SK-N-SH treated with all-trans-retinoic acid at 6 μM for 48 hours (cell line): ENCODE results near the gene FAM50A.

ENCODE experiments used
- ATAC-seq: fragments of 200-7000 bp; cut with Tn5 transposase; 3 replicates; pipeline ENCODE4 v1.9.1; 2020; ENCODE audit warnings: mild to moderate bottlenecking, moderate library complexity
- ARNTL ChIP-seq: fragments of 450-650 bp; formaldehyde crosslinking; IDR thresholded peaks from 2 replicates; pipeline ENCODE4 v1.5.0; 2020; ENCODE audit warnings: low read depth, mild to moderate bottlenecking, moderate library complexity, borderline replicate concordance
- BACH2 ChIP-seq: fragments of 250-450 bp; sonication (Bioruptor Pico); IDR thresholded peaks from 2 replicates; pipeline ENCODE4 v1.9.0; 2021; ENCODE audit warnings: mild to moderate bottlenecking, borderline replicate concordance
- CSDC2 ChIP-seq: fragments of 250-450 bp; sonication (Bioruptor Pico); IDR thresholded peaks from 2 replicates; pipeline ENCODE4 v1.5.0; 2020; ENCODE audit warnings: mild to moderate bottlenecking, moderate library complexity
- GLIS3 ChIP-seq: fragments of 250-450 bp; sonication (Bioruptor Pico); IDR thresholded peaks from 2 replicates; pipeline ENCODE4 v1.5.0; 2020; ENCODE audit warnings: mild to moderate bottlenecking, moderate library complexity
- ISL1 ChIP-seq: fragments of 250-450 bp; sonication (Bioruptor Pico); IDR thresholded peaks from 2 replicates; pipeline ENCODE4 v2.1.2; 2022; ENCODE audit warnings: mild to moderate bottlenecking, moderate library complexity
- OSR1 ChIP-seq: fragments of 250-450 bp; sonication (Bioruptor Pico); IDR thresholded peaks from 2 replicates; pipeline ENCODE4 v1.8.0; 2022; ENCODE audit warnings: moderate library complexity, mild to moderate bottlenecking, inconsistent platforms
- PATZ1 ChIP-seq: fragments of 250-450 bp; sonication (Bioruptor Pico); IDR thresholded peaks from 2 replicates; pipeline ENCODE4 v1.8.0; 2020; ENCODE audit warnings: mild to moderate bottlenecking, moderate library complexity, borderline replicate concordance
- PPARA ChIP-seq: fragments of 250-450 bp; sonication (Bioruptor Pico); IDR thresholded peaks from 2 replicates; pipeline ENCODE4 v1.5.0; 2020; ENCODE audit warnings: mild to moderate bottlenecking, borderline replicate concordance
- RARB ChIP-seq: fragments of 250-450 bp; sonication (Bioruptor Pico); IDR thresholded peaks from 2 replicates; pipeline ENCODE4 v1.8.0; 2021; ENCODE audit warnings: mild to moderate bottlenecking, moderate library complexity
- SNAI2 ChIP-seq: fragments of 250-450 bp; sonication (Bioruptor Pico); IDR thresholded peaks from 2 replicates; pipeline ENCODE4 v1.5.0; 2020; ENCODE audit warnings: mild to moderate bottlenecking, moderate library complexity
- TCF4 ChIP-seq: fragments of 250-450 bp; sonication (Bioruptor Pico); IDR thresholded peaks from 2 replicates; pipeline ENCODE4 v1.8.0; 2021; ENCODE audit warnings: mild to moderate bottlenecking, moderate library complexity, borderline replicate concordance
- TOX ChIP-seq: fragments of 250-450 bp; sonication (Bioruptor Pico); IDR thresholded peaks from 2 replicates; pipeline ENCODE4 v1.8.0; 2021; ENCODE audit warnings: mild to moderate bottlenecking, moderate library complexity, borderline replicate concordance
- TSHZ2 ChIP-seq: fragments of 250-450 bp; sonication (Bioruptor Pico); IDR thresholded peaks from 2 replicates; pipeline ENCODE4 v1.5.0; 2020; ENCODE audit warnings: mild to moderate bottlenecking, moderate library complexity
- ZC3H10 ChIP-seq: fragments of 250-450 bp; sonication (Bioruptor Pico); IDR thresholded peaks from 2 replicates; pipeline ENCODE4 v1.5.1; 2021; ENCODE audit warnings: mild to moderate bottlenecking, moderate library complexity
- ZFP3 ChIP-seq: fragments of 250-450 bp; sonication (Bioruptor Pico); IDR thresholded peaks from 2 replicates; pipeline ENCODE4 v1.5.0; 2020; ENCODE audit warnings: mild to moderate bottlenecking, moderate library complexity
- ZFP30 ChIP-seq: fragments of 450-650 bp; formaldehyde crosslinking; IDR thresholded peaks from 2 replicates; pipeline ENCODE4 v1.5.0; 2022; ENCODE audit warnings: mild to moderate bottlenecking, moderate library complexity
- ZNF70 ChIP-seq: fragments of 450-650 bp; formaldehyde crosslinking; IDR thresholded peaks from 2 replicates; pipeline ENCODE4 v1.5.0; 2020; ENCODE audit warnings: mild to moderate bottlenecking, moderate library complexity
- ZNF8 ChIP-seq: fragments of 450-650 bp; formaldehyde crosslinking; IDR thresholded peaks from 2 replicates; pipeline ENCODE4 v1.5.0; 2020; ENCODE audit warnings: mild to moderate bottlenecking, moderate library complexity
- TF ChIP-seq, protein P1 (sequence below): fragments of 250-450 bp; sonication (Bioruptor Pico); IDR thresholded peaks from 2 replicates; pipeline ENCODE4 v1.8.0; 2021; ENCODE audit warnings: low read depth, mild to moderate bottlenecking, moderate library complexity, borderline replicate concordance
- TF ChIP-seq, protein P2 (sequence below): fragments of 250-450 bp; sonication (Bioruptor Pico); IDR thresholded peaks from 2 replicates; pipeline ENCODE4 v1.5.1; 2021; ENCODE audit warnings: mild to moderate bottlenecking, moderate library complexity
- TF ChIP-seq, protein P3 (sequence below): fragments of 250-450 bp; sonication (Bioruptor Pico); IDR thresholded peaks from 2 replicates; pipeline ENCODE4 v1.5.1; 2020; ENCODE audit warnings: low read depth, mild to moderate bottlenecking, moderate library complexity

Gene FAM50A

GRCh38 chrX:154402622-154403127 is 41.3 kb upstream of the FAM50A start:
- TF ChIP-seq ISL1 (CRISPR knock-in tag) (no peak), ZFP30 (CRISPR knock-in tag) (no peak), TSHZ2 (CRISPR knock-in tag) (no peak), ZNF8 (CRISPR knock-in tag) (no peak), GLIS3 (no peak), ZNF70 (no peak), RARB (CRISPR knock-in tag) (no peak), PATZ1 (CRISPR knock-in tag) (no peak), OSR1 (CRISPR knock-in tag) (no peak), SNAI2 (CRISPR knock-in tag) (no peak), ZFP3 (CRISPR knock-in tag) (no peak), ZC3H10 (CRISPR knock-in tag) (no peak), CSDC2 (CRISPR knock-in tag) (no peak)
- TF ChIP-seq, protein P1, sequence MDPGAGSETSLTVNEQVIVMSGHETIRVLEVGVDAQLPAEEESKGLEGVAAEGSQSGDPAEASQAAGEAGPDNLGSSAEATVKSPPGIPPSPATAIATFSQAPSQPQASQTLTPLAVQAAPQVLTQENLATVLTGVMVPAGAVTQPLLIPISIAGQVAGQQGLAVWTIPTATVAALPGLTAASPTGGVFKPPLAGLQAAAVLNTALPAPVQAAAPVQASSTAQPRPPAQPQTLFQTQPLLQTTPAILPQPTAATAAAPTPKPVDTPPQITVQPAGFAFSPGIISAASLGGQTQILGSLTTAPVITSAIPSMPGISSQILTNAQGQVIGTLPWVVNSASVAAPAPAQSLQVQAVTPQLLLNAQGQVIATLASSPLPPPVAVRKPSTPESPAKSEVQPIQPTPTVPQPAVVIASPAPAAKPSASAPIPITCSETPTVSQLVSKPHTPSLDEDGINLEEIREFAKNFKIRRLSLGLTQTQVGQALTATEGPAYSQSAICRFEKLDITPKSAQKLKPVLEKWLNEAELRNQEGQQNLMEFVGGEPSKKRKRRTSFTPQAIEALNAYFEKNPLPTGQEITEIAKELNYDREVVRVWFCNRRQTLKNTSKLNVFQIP (CRISPR knock-in tag), result no peak
- TF ChIP-seq, protein P2, sequence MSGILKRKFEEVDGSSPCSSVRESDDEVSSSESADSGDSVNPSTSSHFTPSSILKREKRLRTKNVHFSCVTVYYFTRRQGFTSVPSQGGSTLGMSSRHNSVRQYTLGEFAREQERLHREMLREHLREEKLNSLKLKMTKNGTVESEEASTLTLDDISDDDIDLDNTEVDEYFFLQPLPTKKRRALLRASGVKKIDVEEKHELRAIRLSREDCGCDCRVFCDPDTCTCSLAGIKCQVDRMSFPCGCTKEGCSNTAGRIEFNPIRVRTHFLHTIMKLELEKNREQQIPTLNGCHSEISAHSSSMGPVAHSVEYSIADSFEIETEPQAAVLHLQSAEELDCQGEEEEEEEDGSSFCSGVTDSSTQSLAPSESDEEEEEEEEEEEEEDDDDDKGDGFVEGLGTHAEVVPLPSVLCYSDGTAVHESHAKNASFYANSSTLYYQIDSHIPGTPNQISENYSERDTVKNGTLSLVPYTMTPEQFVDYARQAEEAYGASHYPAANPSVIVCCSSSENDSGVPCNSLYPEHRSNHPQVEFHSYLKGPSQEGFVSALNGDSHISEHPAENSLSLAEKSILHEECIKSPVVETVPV (CRISPR knock-in tag), result no peak
- peak; percentile 29 for ATAC-seq

- ATAC-seq, result no peak; the same call in none of the 3 replicates
- TF ChIP-seq PPARA (CRISPR knock-in tag) (no peak), BACH2 (CRISPR knock-in tag) (no peak), OSR1 (CRISPR knock-in tag) (no peak), RARB (CRISPR knock-in tag) (no peak), TCF4 (no peak), ZFP3 (CRISPR knock-in tag) (no peak), ZFP30 (CRISPR knock-in tag) (no peak), TOX (CRISPR knock-in tag) (no peak), ZC3H10 (CRISPR knock-in tag) (no peak)
Measured at GRCh38 chrX:154403192-154403591, 40.7 kb upstream of the FAM50A start.

GRCh38 chrX:154403858-154404257 is 40.1 kb upstream of the FAM50A start:
- no peak for TF ChIP-seq ISL1 (CRISPR knock-in tag)
- TF ChIP-seq BACH2 (CRISPR knock-in tag), result no peak
- no peak for TF ChIP-seq GLIS3
- TF ChIP-seq ZFP3 (CRISPR knock-in tag), result no peak
- TF ChIP-seq, protein P3, sequence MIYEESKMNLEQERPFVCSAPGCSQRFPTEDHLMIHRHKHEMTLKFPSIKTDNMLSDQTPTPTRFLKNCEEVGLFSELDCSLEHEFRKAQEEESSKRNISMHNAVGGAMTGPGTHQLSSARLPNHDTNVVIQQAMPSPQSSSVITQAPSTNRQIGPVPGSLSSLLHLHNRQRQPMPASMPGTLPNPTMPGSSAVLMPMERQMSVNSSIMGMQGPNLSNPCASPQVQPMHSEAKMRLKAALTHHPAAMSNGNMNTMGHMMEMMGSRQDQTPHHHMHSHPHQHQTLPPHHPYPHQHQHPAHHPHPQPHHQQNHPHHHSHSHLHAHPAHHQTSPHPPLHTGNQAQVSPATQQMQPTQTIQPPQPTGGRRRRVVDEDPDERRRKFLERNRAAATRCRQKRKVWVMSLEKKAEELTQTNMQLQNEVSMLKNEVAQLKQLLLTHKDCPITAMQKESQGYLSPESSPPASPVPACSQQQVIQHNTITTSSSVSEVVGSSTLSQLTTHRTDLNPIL (CRISPR knock-in tag), result no peak
- TF ChIP-seq ARNTL, result no peak
- no peak for TF ChIP-seq ZNF8 (CRISPR knock-in tag)
- TF ChIP-seq, protein P2 (CRISPR knock-in tag), result no peak
- TF ChIP-seq, all 23 proteins: peak for 0
- ATAC-seq, result no peak
